Mesodermal cell (in vitro differentiated cells): ENCODE data around the gene ABL1.

Experiments used
- H3K27ac ChIP-seq: 2 replicates; pipeline ENCODE4 v1.7.0; 2013; ENCODE audit warnings: mild to moderate bottlenecking, low read depth, low read length, moderate library complexity; ENCODE audit not compliant: severe bottlenecking
- H3K36me3 ChIP-seq: 2 replicates; pipeline ENCODE4 v1.7.1; 2013; ENCODE audit warnings: mild to moderate bottlenecking, low read length, moderate library complexity; ENCODE audit not compliant: control insufficient read depth, insufficient read depth
- H3K4me1 ChIP-seq: one replicate; pipeline ENCODE4 v1.7.1; 2013; ENCODE audit warnings: mild to moderate bottlenecking, low read length; ENCODE audit not compliant: insufficient read depth, control insufficient read depth, poor library complexity, severe bottlenecking
- H3K4me3 ChIP-seq: 2 replicates; pipeline ENCODE4 v1.7.0; 2013; ENCODE audit warnings: low read length, control low read depth, mild to moderate bottlenecking; ENCODE audit not compliant: insufficient read depth, poor library complexity, severe bottlenecking; ENCODE audit errors: extremely low read depth
- H3K9me3 ChIP-seq: 2 replicates; pipeline ENCODE4 v1.7.1; 2013; ENCODE audit warnings: mild to moderate bottlenecking, low read length, moderate library complexity; ENCODE audit not compliant: control insufficient read depth
- WGBS, 2 experiments: methylation state at CpG; one replicate each; pipeline ENCODE4 v1.1.5; 2013; ENCODE audit warnings: missing lambda C conversion rate in 2 of 2; ENCODE audit not compliant: insufficient coverage in 2 of 2; 5-methylcytosine and 5-hydroxymethylcytosine counted together

Gene ABL1

DNA sequence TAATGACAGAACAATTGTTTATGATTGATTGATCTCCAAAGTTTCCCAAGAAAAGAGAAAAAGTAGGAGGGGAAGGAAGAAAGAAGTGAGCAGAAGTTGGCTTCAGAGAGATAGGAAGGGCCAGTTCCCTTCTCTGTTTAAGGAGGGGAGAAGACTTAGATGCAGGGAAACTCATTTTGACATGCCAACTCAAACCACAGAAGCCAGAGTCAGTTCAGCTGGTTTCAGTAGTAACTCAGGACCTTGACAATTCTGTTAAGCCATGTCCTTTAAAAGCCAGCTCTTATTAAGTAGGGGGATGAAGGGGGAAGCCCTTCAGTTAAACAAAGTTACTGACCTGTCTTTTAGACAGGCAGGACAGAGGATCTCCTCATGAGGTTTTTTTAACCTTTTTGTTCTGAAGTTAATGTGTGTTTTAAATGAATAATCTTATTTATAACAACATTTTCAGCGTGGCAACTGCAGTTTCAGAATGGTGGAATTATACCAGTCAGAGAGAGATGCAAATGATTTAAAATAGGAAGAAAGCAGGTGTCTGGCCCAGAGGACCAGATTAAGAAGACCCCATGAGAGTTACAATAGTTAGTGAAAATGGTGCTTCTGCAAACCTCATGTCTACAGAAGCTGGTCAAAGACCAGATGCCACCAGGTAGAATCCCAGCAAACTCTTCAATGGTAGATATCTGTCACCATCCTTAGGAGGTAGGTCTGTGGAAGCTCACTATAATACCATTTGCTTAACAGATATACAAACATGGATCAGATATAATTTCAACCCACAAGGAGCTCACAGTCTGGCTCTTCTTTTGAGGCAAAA lies 29.3 kb upstream of the ABL1 start:
- no peak overlapping the region for H3K27ac ChIP-seq
- no peaks in the 10 kb centered on the region for H3K9me3 ChIP-seq
- H3K4me3 ChIP-seq: no peak overlapping the region
- H3K4me1 ChIP-seq: no peaks in the 10 kb centered on the region
- H3K36me3 ChIP-seq: no peaks in the 10 kb centered on the region
- no CpG with 5 or more reads among the region's 1 CpG for WGBS, 2 experiments

DNA sequence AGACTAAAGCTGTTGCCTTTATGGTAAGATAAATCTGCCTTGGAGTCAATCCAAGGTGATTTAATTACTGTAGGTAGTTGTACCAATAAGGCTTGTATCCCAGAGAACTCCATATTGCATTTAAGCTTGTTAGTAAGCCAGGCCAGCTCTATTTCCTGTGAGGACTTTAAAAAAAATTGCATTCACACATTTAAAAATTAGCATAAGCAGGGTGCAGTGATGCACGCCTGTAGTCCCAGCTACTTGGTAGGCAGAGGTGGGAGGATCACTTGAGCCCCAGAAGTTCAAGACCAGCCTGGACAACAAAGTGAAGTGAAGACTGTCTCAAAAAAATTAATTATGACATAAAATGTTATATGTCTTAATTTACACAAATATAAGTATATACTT lies 28.7 kb upstream of the ABL1 start:
- WGBS, 2 experiments: 100% methylated on average over 1 of the region's 1 CpG; no CpG with 5 or more reads in 1 of the 2 experiments
- no peak overlapping the region for H3K4me3 ChIP-seq
- H3K4me1 ChIP-seq: no peaks in the 10 kb centered on the region
- H3K27ac ChIP-seq: no peak overlapping the region
- H3K36me3 ChIP-seq: no peaks in the 10 kb centered on the region
- H3K9me3 ChIP-seq: no peaks in the 10 kb centered on the region

DNA sequence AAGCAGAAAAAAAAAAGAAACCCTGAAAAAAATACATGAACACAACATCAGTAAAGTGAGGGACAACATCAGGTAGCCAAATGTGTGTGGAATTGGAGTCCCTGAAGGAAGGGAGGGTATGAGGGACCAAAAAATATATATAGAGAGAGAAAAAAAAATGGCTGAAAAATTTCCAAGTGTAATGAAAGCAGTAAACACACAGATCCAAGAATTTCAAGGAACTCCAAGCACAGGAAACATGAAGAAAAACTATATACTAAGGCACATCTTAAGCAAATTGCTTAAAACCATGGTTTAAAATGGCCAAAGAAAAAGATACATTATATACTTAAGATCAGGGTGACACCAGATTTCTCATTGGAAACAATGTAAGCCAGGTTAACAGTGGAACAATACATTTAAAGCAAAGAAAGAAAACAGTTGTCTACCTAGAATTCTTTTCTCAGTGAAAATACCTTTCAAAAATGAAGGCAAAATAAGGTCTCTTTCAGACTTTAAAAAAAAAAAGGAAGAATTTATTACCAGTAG lies 24.4 kb upstream of the ABL1 start:
- H3K9me3 ChIP-seq: no peaks in the 10 kb centered on the region
- no peaks in the 10 kb centered on the region for H3K4me1 ChIP-seq
- H3K36me3 ChIP-seq: no peaks in the 10 kb centered on the region

DNA sequence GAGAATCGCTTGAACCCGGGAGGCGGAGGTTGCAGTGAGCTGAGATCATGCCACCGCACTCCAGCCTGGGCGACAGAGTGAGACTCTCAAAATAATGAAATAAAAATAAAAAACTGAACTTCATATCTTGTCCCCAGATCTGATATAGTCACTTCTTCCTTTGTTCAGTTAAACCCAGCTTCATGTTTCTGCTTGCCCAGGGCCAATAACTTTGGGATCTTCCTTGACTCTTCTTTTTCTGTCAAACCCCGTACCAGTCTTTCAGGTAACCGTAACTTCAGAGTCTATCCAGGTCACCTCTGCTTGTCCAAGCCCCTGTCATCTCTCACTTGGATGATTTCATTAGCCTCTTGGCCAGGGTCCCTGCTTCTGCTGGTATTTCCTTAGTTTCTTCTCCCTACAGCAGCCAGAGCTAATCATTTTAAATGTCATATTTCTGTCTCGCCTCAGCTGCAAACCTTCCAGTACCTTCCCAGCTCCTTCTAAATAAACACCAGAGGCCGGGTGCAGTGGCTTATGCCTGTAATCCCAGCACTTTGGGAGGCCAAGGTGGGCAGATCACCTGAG lies 19.7 kb upstream of the ABL1 start:
- H3K4me3 ChIP-seq: no peak overlapping the region
- H3K27ac ChIP-seq: no peak overlapping the region
- H3K4me1 ChIP-seq: no peaks in the 10 kb centered on the region
- 90 to 96% methylated on average over 4 of the region's 9 CpGs for whole genome bisulfite sequencing, 2 experiments
- H3K36me3 ChIP-seq: no peaks in the 10 kb centered on the region
- H3K9me3 ChIP-seq: no peaks in the 10 kb centered on the region

More for the DNA sequence above, 24.4 kb upstream of the ABL1 start:
- Histone ChIP-seq H3K4me3 (no peak overlapping the region), H3K27ac (no peak overlapping the region)

DNA sequence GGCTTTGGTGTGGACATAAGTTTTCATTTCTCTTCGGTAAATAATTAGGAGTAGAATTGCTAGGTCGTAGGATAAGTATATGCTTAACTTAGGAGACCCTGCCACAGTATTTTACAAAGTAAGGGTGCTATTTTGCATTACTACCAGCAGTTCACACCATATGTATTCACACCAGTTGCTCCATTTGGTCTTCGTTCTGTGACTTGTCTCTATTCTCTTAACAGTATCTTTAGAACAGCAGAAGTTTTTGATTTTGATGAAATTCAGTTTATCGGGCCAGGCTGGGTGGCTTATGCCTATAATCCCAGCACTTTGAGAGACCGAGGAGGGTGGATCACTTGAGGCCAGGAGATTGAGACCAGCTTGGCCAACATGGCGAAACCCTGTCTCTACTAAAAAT lies 17.1 kb upstream of the ABL1 start:
- Histone ChIP-seq H3K4me1 (peaks cover under 1% of the 10 kb centered on the region), H3K4me3 (no peak overlapping the region), H3K36me3 (no peaks in the 10 kb centered on the region), H3K27ac (no peak overlapping the region), H3K9me3 (no peaks in the 10 kb centered on the region)
- 97 to 100% methylated on average over 2 to 5 of the region's 6 CpGs for WGBS, 2 experiments

DNA sequence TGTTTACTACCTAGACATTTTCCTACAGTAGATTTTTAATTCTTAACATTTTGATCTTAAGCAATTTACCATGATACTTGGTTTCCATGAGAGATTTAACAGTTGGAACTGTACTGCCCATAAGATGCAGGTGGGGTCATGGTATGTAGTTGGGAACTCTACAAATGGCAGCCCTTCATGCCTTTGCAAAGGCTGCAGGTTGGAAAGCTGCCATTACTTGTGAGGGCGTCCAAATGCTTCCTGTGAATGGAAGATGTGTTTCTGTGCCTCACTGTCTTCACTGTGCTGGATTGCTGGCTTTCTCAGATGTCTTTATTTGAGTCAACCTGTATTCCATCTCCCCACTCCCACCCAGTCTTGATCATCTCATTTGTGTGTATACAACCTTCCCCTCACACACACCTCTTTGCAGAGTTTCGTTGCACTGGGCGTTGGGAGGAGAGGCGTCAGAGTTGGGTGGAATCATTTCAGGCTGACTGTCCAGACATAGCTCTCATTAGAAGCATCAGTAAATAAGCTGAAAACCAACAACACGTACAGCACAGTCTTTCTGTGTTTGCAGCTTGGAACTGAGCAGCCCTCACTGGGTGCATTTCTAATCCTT lies 14.8 kb upstream of the ABL1 start:
- Histone ChIP-seq H3K27ac (no peak overlapping the region), H3K4me3 (no peak overlapping the region)

DNA sequence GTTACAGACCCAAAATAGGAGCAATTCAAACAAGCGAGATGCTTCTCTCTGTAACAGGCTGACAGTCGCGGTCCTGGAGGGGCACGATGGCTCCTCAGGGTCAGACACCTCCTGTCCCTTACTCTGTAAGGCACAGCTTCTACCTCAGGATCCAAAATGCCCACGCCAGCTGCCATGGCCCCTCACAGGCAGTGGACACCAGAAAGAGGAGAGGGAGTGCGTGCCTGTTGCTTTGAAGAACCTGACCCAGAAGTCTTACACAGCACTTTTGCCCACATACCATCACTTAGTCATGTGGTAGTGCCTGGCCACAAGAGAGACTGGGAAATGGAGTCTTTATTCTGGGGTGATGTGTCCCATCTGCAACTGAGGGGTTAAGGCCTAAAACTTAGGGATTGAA lies 11.6 kb upstream of the ABL1 start:
- Histone ChIP-seq H3K4me1 (peaks cover 22% of the 10 kb centered on the region), H3K36me3 (no peaks in the 10 kb centered on the region), H3K4me3 (no peak overlapping the region), H3K9me3 (peaks cover 4% of the 10 kb centered on the region), H3K27ac (peak overlapping the region; percentile 96)
- 76 to 80% methylated on average over 4 to 5 of the region's 6 CpGs for WGBS, 2 experiments

More for the DNA sequence above, 14.8 kb upstream of the ABL1 start:
- Histone ChIP-seq H3K4me1 (peaks cover 22% of the 10 kb centered on the region), H3K36me3 (no peaks in the 10 kb centered on the region), H3K9me3 (no peaks in the 10 kb centered on the region)
- WGBS, 2 experiments: 92 to 93% methylated on average over 3 to 4 of the region's 5 CpGs

DNA sequence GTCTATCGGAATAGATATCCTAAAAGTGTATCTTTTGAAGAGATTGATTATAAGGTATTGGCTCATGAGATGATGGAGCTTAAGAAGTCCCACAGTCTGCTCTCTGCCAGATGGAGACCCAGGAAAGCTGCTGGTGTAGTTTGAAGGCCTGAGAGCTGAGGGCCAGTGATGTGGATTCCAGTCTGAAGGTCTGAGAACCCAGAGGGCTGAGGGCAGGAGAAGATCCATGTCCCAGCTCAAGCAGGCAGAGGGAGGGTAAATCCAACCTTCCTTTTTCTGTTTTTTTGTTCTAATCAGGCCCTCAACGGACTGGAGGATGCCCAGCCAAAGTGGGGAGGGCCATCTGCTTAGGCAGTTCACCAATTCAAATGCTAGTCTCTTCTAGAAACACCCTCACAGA lies 11.0 kb upstream of the ABL1 start:
- H3K9me3 ChIP-seq: peaks cover 10% of the 10 kb centered on the region
- 56 to 64% methylated on average over 2 of the region's 2 CpGs for WGBS, 2 experiments
- H3K27ac ChIP-seq: peak overlapping the region; percentile 96
- peaks cover 22% of the 10 kb centered on the region for H3K4me1 ChIP-seq
- no peak overlapping the region for H3K4me3 ChIP-seq
- H3K36me3 ChIP-seq: no peaks in the 10 kb centered on the region

DNA sequence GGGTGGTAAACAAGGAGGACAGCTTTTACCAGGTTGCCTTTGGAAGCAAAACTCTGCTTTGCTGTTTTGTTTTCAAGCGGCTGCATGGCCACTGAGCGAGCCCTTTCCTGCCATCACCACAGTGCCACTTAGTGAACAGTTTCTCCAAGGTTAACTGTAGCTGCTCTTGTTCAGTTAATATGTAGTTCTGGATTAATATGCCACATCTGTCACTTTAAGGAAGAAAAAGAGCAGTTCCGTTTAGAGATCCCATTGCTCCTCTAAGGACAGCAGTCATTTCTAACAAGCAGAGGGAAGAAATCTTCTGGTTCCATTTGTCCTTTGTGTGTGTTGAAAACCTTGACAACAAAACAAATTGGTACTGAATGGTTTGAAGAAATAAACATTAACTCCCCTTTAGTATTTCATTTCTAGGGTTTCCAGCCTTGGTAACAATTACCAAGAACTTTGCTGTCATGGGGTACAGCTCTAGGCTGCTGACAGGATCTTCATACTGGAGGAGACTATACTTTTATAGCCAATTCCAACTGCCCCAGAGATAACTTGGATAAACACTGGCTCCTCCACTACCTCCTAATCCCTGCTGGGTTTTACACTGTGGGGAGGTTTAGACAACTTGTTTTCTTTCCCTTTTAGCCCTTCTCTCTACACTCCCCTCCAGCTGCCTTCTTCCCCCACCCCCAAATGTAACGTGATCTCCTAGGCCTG lies 10.3 kb upstream of the ABL1 start:
- 50% methylated on average over 1 of the region's 4 CpGs; no CpG with 5 or more reads in 1 of the 2 experiments for WGBS, 2 experiments
- peaks cover 11% of the 10 kb centered on the region for H3K9me3 ChIP-seq
- no peaks in the 10 kb centered on the region for H3K36me3 ChIP-seq
- peak overlapping the region; percentile 96 for H3K27ac ChIP-seq
- H3K4me1 ChIP-seq: peaks cover 22% of the 10 kb centered on the region
- no peak overlapping the region for H3K4me3 ChIP-seq

DNA sequence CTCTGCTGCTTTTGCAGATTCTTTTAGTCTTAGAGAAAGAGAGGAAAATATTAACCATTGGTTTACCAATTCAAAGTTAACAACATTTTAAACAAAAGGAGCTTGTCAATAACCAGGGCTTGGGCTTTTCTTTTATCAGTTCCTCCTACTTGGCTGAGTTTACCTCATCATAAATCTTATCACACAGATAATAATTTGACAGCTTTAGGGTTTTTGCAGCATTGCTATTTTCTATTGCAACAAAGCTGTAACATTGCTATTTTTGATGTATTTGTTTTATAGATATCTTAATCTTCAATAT lies 9.8 kb upstream of the ABL1 start:
- no peaks in the 10 kb centered on the region for H3K36me3 ChIP-seq
- H3K4me3 ChIP-seq: no peak overlapping the region
- H3K9me3 ChIP-seq: peaks cover 11% of the 10 kb centered on the region
- peak overlapping the region; percentile 96 for H3K27ac ChIP-seq
- H3K4me1 ChIP-seq: peaks cover 22% of the 10 kb centered on the region
